ENCODE data around the gene CCDC83.

DNA sequence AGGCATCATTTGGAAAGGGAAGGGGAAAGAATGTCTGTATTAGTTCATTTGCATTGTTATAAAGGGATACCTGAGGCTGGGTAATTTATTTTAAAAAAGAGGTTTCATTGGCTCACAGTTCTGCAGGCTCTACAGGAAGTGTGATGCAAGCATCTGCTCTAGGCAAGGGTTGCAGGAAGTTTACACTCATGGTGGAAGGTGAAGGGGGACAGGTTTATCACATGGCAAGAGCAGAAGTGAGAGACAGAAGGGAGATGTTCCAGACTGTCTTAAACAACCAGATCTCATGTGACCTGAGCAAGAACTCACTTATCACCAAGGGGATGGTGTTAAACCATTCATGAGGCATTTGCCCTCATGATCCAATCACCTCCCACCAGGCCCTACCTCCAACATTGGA is 90.6 kb downstream of the CCDC83 start:
- TF ChIP-seq, protein P1, sequence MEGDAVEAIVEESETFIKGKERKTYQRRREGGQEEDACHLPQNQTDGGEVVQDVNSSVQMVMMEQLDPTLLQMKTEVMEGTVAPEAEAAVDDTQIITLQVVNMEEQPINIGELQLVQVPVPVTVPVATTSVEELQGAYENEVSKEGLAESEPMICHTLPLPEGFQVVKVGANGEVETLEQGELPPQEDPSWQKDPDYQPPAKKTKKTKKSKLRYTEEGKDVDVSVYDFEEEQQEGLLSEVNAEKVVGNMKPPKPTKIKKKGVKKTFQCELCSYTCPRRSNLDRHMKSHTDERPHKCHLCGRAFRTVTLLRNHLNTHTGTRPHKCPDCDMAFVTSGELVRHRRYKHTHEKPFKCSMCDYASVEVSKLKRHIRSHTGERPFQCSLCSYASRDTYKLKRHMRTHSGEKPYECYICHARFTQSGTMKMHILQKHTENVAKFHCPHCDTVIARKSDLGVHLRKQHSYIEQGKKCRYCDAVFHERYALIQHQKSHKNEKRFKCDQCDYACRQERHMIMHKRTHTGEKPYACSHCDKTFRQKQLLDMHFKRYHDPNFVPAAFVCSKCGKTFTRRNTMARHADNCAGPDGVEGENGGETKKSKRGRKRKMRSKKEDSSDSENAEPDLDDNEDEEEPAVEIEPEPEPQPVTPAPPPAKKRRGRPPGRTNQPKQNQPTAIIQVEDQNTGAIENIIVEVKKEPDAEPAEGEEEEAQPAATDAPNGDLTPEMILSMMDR (IDR thresholded peaks at IDR 0.05) = no peak
- TF ChIP-seq EP300 (IDR thresholded peaks at IDR 0.05) = no peak
- TF ChIP-seq POLR2A (IDR thresholded peaks at IDR 0.05) = no peak
